ENCODE measurements around the gene TRPC5OS.

TRPC5OS gene

DNA sequence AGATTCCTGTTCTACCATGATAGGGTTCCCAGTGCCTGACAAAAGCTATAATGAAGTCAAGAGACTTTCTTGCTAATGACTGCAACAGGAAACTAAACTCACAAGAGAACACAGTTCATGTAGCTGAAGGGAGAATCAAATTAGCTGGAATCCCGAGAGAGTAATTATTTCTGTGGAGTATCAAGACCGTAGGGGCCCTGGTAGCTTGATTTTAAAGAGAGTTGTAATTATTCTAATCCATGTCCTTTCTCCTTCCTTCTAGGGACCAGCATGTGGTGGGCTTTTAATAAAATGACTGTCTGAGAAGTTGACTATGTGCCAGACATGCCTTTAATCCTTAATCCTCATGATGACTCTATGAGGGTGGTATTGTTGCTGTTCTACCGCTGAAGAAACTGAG, 1.7 kb upstream of the TRPC5OS start:
- no peak for TF ChIP-seq CTCF (IDR thresholded peaks at IDR 0.05; ENCODE audit: insufficient read depth, low read length)
- TF ChIP-seq SPI1 (IDR thresholded peaks at IDR 0.05; ENCODE audit: borderline replicate concordance, low read depth) = no peak
- TF ChIP-seq POLR2AphosphoS5 (IDR thresholded peaks at IDR 0.05; ENCODE audit: low read depth) = no peak
- TF ChIP-seq, protein P1, sequence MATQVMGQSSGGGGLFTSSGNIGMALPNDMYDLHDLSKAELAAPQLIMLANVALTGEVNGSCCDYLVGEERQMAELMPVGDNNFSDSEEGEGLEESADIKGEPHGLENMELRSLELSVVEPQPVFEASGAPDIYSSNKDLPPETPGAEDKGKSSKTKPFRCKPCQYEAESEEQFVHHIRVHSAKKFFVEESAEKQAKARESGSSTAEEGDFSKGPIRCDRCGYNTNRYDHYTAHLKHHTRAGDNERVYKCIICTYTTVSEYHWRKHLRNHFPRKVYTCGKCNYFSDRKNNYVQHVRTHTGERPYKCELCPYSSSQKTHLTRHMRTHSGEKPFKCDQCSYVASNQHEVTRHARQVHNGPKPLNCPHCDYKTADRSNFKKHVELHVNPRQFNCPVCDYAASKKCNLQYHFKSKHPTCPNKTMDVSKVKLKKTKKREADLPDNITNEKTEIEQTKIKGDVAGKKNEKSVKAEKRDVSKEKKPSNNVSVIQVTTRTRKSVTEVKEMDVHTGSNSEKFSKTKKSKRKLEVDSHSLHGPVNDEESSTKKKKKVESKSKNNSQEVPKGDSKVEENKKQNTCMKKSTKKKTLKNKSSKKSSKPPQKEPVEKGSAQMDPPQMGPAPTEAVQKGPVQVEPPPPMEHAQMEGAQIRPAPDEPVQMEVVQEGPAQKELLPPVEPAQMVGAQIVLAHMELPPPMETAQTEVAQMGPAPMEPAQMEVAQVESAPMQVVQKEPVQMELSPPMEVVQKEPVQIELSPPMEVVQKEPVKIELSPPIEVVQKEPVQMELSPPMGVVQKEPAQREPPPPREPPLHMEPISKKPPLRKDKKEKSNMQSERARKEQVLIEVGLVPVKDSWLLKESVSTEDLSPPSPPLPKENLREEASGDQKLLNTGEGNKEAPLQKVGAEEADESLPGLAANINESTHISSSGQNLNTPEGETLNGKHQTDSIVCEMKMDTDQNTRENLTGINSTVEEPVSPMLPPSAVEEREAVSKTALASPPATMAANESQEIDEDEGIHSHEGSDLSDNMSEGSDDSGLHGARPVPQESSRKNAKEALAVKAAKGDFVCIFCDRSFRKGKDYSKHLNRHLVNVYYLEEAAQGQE (IDR thresholded peaks at IDR 0.05; ENCODE audit: insufficient replicate concordance, low read depth) = no peak
- TF ChIP-seq GABPA (IDR thresholded peaks at IDR 0.05; ENCODE audit: low read depth) = no peak
- no peak for DNase-seq (ENCODE audit: low read depth in 1 of 2, low spot score in 1 of 2)
- H3K27ac ChIP-seq (replicated peaks) = no peak overlapping the region
- no peak overlapping the region for H3K4me3 ChIP-seq (replicated peaks; ENCODE audit: insufficient read depth, low read length)
- H3K27me3 ChIP-seq (ENCODE audit: insufficient read depth, poor library complexity, severe bottlenecking) = no peaks in the 10 kb centered on the region

GRCh38 chrX:111876646-111877045, 665 bp downstream of the TRPC5OS start:
- Histone ChIP-seq H3K27ac (replicated peaks) (no peak overlapping the region), H3K4me3 (replicated peaks; ENCODE audit: insufficient read depth, low read length) (no peak overlapping the region), H3K27me3 (ENCODE audit: insufficient read depth, poor library complexity, severe bottlenecking) (no peaks in the 10 kb centered on the region)
- TF ChIP-seq CTCF (IDR thresholded peaks at IDR 0.05; ENCODE audit: insufficient read depth, low read length) (no peak), GABPA (IDR thresholded peaks at IDR 0.05; ENCODE audit: low read depth) (no peak), POLR2AphosphoS5 (IDR thresholded peaks at IDR 0.05; ENCODE audit: low read depth) (no peak), SPI1 (IDR thresholded peaks at IDR 0.05; ENCODE audit: borderline replicate concordance, low read depth) (no peak)
- TF ChIP-seq, protein P1 (IDR thresholded peaks at IDR 0.05; ENCODE audit: insufficient replicate concordance, low read depth) = no peak
- no peak for DNase-seq (ENCODE audit: low read depth in 1 of 2, low spot score in 1 of 2)

- no peak overlapping the region for H3K4me3 ChIP-seq (replicated peaks; ENCODE audit: insufficient read depth, low read length)
- no peak for DNase-seq (ENCODE audit: low read depth in 1 of 2, low spot score in 1 of 2)
- TF ChIP-seq GABPA (IDR thresholded peaks at IDR 0.05; ENCODE audit: low read depth) (no peak), CTCF (IDR thresholded peaks at IDR 0.05; ENCODE audit: insufficient read depth, low read length) (no peak), SPI1 (IDR thresholded peaks at IDR 0.05; ENCODE audit: borderline replicate concordance, low read depth) (no peak), POLR2AphosphoS5 (IDR thresholded peaks at IDR 0.05; ENCODE audit: low read depth) (no peak)
- TF ChIP-seq, protein P1 (IDR thresholded peaks at IDR 0.05; ENCODE audit: insufficient replicate concordance, low read depth) = no peak
- no peak overlapping the region for H3K27ac ChIP-seq (replicated peaks)
- no peaks in the 10 kb centered on the region for H3K27me3 ChIP-seq (ENCODE audit: insufficient read depth, poor library complexity, severe bottlenecking)
Measured at GRCh38 chrX:111877681-111878080, 1.7 kb downstream of the TRPC5OS start.

All from HL-60 (cell line).